GM21423 (cell line): Measurements from ENCODE around the gene PRKG2.
"Not testable (repeated sequence)": the region's sequence is repeated elsewhere in the genome, so short reads cannot be mapped to it uniquely, and the experiment has no call there.

Experiments
- ATAC-seq: cut with Tn5 transposase; IDR thresholded peaks from one replicate; pipeline ENCODE4 v1.9.1; 2021; ENCODE audit warnings: mild to moderate bottlenecking, moderate library complexity; ENCODE audit not compliant: unreplicated experiment

The PRKG2 gene

DNA sequence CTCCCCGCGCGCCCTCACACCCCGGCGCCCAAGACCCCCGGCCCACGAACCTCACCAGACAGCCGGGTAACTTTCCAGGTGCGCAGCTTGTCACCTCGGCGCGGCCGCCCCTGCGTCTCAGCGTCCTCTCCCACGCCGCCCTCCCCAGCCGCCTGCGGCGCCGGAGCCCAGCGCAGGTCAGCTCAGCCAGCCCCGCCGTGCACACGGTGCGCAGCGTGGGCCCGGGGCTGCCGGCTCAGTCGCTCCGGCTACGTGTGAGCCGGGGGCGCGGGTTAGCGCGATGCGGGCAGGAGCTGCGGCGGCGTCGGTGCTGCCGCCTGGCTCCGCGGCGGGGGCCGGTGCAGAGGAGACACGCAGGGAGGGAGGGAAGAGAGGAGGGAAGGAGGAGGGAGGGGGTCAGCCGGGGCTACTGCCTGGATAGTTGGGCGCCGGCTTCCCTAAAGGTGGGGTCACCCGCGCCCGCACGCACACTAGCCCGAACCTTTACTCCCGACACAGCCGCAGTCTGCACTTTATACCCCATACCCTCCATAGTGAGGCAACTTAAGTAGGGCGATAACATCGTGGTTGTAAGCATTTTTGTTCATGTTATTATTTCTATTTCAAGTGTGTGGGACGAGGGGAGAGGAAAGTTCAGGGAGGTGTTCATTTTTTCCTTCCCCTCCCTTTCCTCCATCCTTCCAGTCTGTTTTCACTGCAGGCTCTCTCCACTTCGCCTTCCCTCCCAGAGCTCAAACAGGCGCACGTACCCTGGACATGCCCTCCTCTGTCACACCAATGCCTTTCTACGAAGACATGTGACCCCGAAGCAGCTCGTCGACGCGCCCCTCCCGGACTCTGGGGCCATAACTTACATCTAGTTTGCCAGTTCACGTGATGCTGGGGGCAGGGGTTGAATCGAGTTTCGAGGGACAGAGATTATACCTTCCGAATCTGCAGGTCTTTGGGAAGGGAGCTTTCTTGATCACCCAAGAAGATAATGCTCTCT lies at the start of gene PRKG2:
PRKG2 (minus strand) TSS at position 342 of the 988 bp plus-strand sequence. CDS start 10,175 bp downstream, outside the sequence.
- ATAC-seq: no peak

- no peak for ATAC-seq
Measured at GRCh38 chr4:81260443-81261101, 45.5 kb upstream of the PRKG2 start.

DNA sequence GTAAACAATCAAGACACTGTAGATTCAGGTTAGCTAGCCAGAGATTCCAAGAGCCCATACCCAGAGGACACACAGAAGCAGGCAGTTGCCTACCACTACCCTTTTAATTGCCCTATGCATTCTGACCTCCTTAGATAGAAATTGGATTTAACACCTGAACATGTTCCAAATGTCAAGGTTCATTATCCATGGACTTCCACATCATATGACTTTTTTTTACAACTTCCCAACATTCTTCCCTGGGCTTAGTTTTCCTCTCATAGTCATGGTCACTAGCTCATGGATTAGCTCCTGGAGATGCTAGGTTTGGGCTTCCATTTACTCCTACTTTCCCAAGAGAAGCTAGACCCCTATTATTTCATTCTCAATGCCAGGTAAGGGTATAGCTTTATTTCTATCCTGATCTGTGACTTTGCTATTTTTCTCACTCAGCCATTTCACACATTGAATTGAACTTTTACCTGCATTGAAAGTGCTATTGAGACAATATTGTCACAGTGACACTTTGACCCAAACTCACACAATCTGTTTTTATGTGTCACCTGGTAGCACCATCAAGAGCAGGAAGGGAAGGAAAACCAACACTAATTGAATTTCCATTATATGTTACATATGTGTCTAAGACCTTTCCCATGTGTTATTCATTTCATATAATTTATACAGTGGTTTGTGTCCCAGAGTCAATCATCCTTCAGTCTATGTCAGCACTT lies 44.0 kb upstream of the PRKG2 start:
- no peak for ATAC-seq

- no peak for ATAC-seq
Measured at GRCh38 chr4:81257816-81258215, 42.8 kb upstream of the PRKG2 start.

DNA sequence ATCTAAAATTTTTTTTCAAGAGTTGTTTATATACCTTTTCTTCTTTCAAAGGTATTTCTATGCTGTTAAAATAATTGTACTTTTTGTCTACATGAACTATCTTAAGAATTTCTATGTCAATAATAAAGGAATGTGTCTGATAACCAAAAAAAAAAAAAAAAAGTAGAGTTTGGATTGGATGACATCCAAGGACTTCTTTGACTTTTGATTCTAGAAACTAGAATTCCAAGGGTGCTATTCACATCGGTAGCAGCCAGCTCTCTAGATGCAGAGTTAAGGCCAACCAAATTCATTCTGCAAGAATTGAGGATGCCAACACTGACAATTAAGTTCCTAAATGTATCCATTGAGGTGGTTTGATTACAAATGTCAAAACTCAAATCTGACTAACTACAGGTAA lies 42.0 kb upstream of the PRKG2 start:
- ATAC-seq: no peak

GRCh38 chr4:81256059-81256970 lies 41.3 kb upstream of the PRKG2 start:
- ATAC-seq: no peak

GRCh38 chr4:81255524-81255923 lies 40.5 kb upstream of the PRKG2 start:
- ATAC-seq: no peak

GRCh38 chr4:81250430-81250829 lies 35.4 kb upstream of the PRKG2 start:
- ATAC-seq: no peak

- ATAC-seq: no peak
Measured at GRCh38 chr4:81245218-81246009, 30.4 kb upstream of the PRKG2 start.

- ATAC-seq: no peak
Measured at GRCh38 chr4:81237791-81238190, 22.8 kb upstream of the PRKG2 start.

- ATAC-seq: no peak
Measured at GRCh38 chr4:81235982-81236749, 21.1 kb upstream of the PRKG2 start.

DNA sequence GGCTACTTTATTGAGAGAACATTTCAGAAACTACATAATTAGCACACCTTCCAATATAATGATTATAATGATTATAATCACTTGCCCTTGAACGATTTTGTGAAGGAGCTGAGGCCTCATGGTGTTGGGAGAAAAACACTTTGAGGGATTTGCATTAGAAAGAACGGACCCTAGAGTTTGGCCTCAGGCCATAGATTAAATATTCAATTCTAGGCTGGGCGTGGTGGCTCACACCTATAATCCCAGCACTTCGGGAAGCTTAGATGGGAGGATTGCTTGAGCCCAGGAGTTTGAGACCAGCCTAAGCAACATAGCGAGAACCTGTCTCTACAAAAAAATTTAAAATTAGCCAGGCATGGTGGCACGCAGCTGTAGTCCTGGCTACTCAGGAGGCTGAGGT lies 12.9 kb upstream of the PRKG2 start:
- no peak for ATAC-seq

GRCh38 chr4:81227138-81227537 lies 12.1 kb upstream of the PRKG2 start:
- no peak for ATAC-seq

- ATAC-seq: no peak
Measured at GRCh38 chr4:81225252-81225651, 10.2 kb upstream of the PRKG2 start.

GRCh38 chr4:81222082-81222472 lies 7.1 kb upstream of the PRKG2 start:
- ATAC-seq: not testable (repeated sequence)

GRCh38 chr4:81221303-81222081 lies 6.5 kb upstream of the PRKG2 start:
- ATAC-seq: no peak

- ATAC-seq: no peak
Measured at GRCh38 chr4:81220271-81220670, 5.2 kb upstream of the PRKG2 start.

DNA sequence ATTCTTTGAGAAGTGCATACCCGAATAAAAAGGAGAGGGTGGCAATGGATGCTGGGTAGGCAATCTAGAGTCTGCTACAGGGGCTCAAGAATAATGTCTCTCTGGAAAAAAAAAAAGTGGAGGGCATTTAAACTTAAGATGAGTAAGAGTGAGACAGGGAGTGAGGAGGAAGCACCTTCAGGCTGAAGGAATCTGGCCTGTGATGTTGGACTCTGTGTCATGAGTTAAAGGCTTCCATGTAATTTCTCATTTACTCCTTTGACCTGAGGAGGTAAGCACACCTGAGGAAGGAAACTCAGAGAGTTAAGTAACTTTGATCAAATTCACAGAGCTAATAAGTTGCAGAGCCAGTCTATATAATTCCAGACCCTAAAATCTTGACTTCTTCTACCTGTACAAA lies 3.2 kb upstream of the PRKG2 start:
- ATAC-seq: no peak
